HepG2 (cell line): Measurements from ENCODE around the gene BUD23. TPM values are rescaled to one million over a fixed set of nuclear protein-coding genes. Genes with fewer than 3 reads are reported as not detected.

Experiments used
- ASH2L ChIP-seq: fragments of 300-600, 200-600 bp; sonication (generic); IDR thresholded peaks from 2 replicates; pipeline ENCODE4 v1.7.0; 2017; ENCODE audit warnings: low read depth, mild to moderate bottlenecking, moderate library complexity, mixed read lengths, low read length; ENCODE audit not compliant: insufficient read length
- BORCS8-MEF2B ChIP-seq: sonication (generic); formaldehyde crosslinking; IDR thresholded peaks from 2 replicates; pipeline ENCODE4 v1.8.0; 2022; ENCODE audit warnings: mild to moderate bottlenecking, missing genetic modification reagents
- CERS6 ChIP-seq: sonication (generic); formaldehyde crosslinking; IDR thresholded peaks from 2 replicates; pipeline ENCODE4 v1.5.0; 2020; ENCODE audit warnings: missing genetic modification reagents
- CTCF ChIP-seq: sonication (generic); formaldehyde crosslinking; IDR thresholded peaks from 2 replicates; pipeline ENCODE4 v1.5.0; 2020; ENCODE audit warnings: mild to moderate bottlenecking, missing genetic modification reagents, moderate library complexity
- DNMT3B ChIP-seq: conservative IDR thresholded peaks from 2 replicates; pipeline ENCODE4 v1.6.1; 2016; ENCODE audit warnings: missing biosample characterization, control low read depth
- HNRNPLL ChIP-seq: fragments of 200-400 bp; formaldehyde crosslinking; IDR thresholded peaks from 2 replicates; pipeline ENCODE4 v1.6.1; 2017; ENCODE audit warnings: mild to moderate bottlenecking, low read depth, low read length; ENCODE audit not compliant: poor library complexity, severe bottlenecking
- HNRNPUL1 ChIP-seq: fragments of 200-400 bp; formaldehyde crosslinking; IDR thresholded peaks from 2 replicates; pipeline ENCODE4 v1.6.1; 2017; ENCODE audit warnings: low read depth, mild to moderate bottlenecking, low read length, moderate library complexity
- KAT7 ChIP-seq: IDR thresholded peaks from 2 replicates; pipeline ENCODE4 v1.6.1; 2018; ENCODE audit warnings: borderline replicate concordance, missing compliant biosample characterization
- LBX2 ChIP-seq: sonication (generic); formaldehyde crosslinking; IDR thresholded peaks from 2 replicates; pipeline ENCODE4 v1.5.0; 2020; ENCODE audit warnings: missing genetic modification reagents, mild to moderate bottlenecking, borderline replicate concordance
- MYPOP ChIP-seq: sonication (generic); formaldehyde crosslinking; IDR thresholded peaks from 2 replicates; pipeline ENCODE4 v1.8.1; 2023; ENCODE audit warnings: mild to moderate bottlenecking, moderate library complexity, missing genetic modification reagents
- PATZ1 ChIP-seq: sonication (generic); formaldehyde crosslinking; IDR thresholded peaks from 2 replicates; pipeline ENCODE4 v1.4.0; 2020; ENCODE audit warnings: missing genetic modification reagents
- PHF5A ChIP-seq: IDR thresholded peaks from one replicate; pipeline ENCODE4 v1.6.1; 2018; ENCODE audit warnings: low read depth, missing genetic modification reagents; ENCODE audit not compliant: unreplicated experiment
- PREB ChIP-seq: sonication (generic); formaldehyde crosslinking; IDR thresholded peaks from 2 replicates; pipeline ENCODE4 v1.4.0; 2020; ENCODE audit warnings: missing genetic modification reagents
- RAD21 ChIP-seq: fragments of 450-650 bp; formaldehyde crosslinking; IDR thresholded peaks from 2 replicates; pipeline ENCODE4 v1.5.0; 2020; ENCODE audit warnings: mild to moderate bottlenecking
- SP5 ChIP-seq: IDR thresholded peaks from 2 replicates; pipeline ENCODE4 v1.6.1; 2016; ENCODE audit warnings: low read depth, borderline replicate concordance
- TEF ChIP-seq: sonication (generic); formaldehyde crosslinking; IDR thresholded peaks from 2 replicates; pipeline ENCODE4 v1.5.0; 2020; ENCODE audit warnings: missing genetic modification reagents
- TOPORS ChIP-seq: sonication (generic); formaldehyde crosslinking; IDR thresholded peaks from 2 replicates; pipeline ENCODE4 v1.8.0; 2023; ENCODE audit warnings: mild to moderate bottlenecking, missing genetic modification reagents
- ZMYM3 ChIP-seq: sonication (generic); formaldehyde crosslinking; IDR thresholded peaks from 2 replicates; pipeline ENCODE4 v1.5.1; 2020; ENCODE audit warnings: mild to moderate bottlenecking, missing genetic modification reagents
- ZMYM4 ChIP-seq: sonication (generic); formaldehyde crosslinking; IDR thresholded peaks from 2 replicates; pipeline ENCODE4 v1.8.1; 2023; ENCODE audit warnings: mild to moderate bottlenecking, missing genetic modification reagents
- ZNF629 ChIP-seq: sonication (generic); formaldehyde crosslinking; conservative IDR thresholded peaks from 2 replicates; pipeline ENCODE4 v1.5.0; 2020; ENCODE audit warnings: missing genetic modification reagents
- ZNF703 ChIP-seq: sonication (generic); formaldehyde crosslinking; IDR thresholded peaks from 2 replicates; pipeline ENCODE4 v1.5.1; 2020; ENCODE audit warnings: missing genetic modification reagents, mild to moderate bottlenecking, moderate library complexity, borderline replicate concordance
- polyA plus RNA-seq, 8 experiments: library from polyadenylated mRNA; depleted of rRNA in 3 of 8; stranded (reverse) in 7 of 8; unstranded in 1 of 8; fragments of >200 nt; fragmentation: Illumina TruSeq in 4 of 8; extraction: Trizol in 4 of 8; gene quantifications; 2 replicates each; pipeline versions ENCODE4 v1.2.1 to v1.2.3, GENCODE V29; 2011 to 2016; ENCODE audit warnings: low read depth in 4 of 8, missing spikeins in 1 of 8, mixed read lengths in 1 of 8; ENCODE audit not compliant: insufficient read depth in 1 of 8
- total RNA-seq, 5 experiments: library from RNA; depleted of rRNA; stranded (reverse); fragments of >200 nt; fragmentation: Illumina TruSeq; extraction: Trizol; gene quantifications; 2 replicates each; pipeline ENCODE4 v1.2.3, GENCODE V29; 2016; ENCODE audit warnings: low read depth in 1 of 5

The BUD23 gene
- total and polyA plus RNA-seq, 2 of the 13 experiments (the other 11 are each of a cell fraction or from before 2014, with no cell fraction given): 47.5 to 54.5 TPM

- no peak; the same call in none of the 2 replicates for TF ChIP-seq PATZ1 (CRISPR knock-in tag)
- TF ChIP-seq TOPORS (CRISPR knock-in tag): no peak
- TF ChIP-seq ASH2L: peak; percentile 22
- no peak for TF ChIP-seq PREB (CRISPR knock-in tag)
- no peak for TF ChIP-seq KAT7 (CRISPR knock-in tag)
- no peak for TF ChIP-seq LBX2 (CRISPR knock-in tag)
- TF ChIP-seq MYPOP (CRISPR knock-in tag): no peak
- peak; percentile 100 for TF ChIP-seq ZNF629 (CRISPR knock-in tag)
- TF ChIP-seq ZNF703 (CRISPR knock-in tag): no peak
- peak; percentile 31 for TF ChIP-seq ZMYM4
- TF ChIP-seq BORCS8-MEF2B (CRISPR knock-in tag): peak; percentile 43
- peak; percentile 71 for TF ChIP-seq SP5
- peak; percentile 51 for TF ChIP-seq HNRNPLL
- no peak for TF ChIP-seq DNMT3B (CRISPR knock-in tag)
- TF ChIP-seq CTCF: peak; percentile 79
- no peak for TF ChIP-seq TEF (CRISPR knock-in tag)
- peak; percentile 97 for TF ChIP-seq RAD21 (CRISPR knock-in tag)
- TF ChIP-seq HNRNPUL1: no peak
- TF ChIP-seq PHF5A (CRISPR knock-in tag): peak; percentile 45
- no peak for TF ChIP-seq CERS6 (CRISPR knock-in tag)
- TF ChIP-seq ZMYM3: peak; percentile 100
Measured at GRCh38 chr7:73667344-73668102, 15.9 kb upstream of the BUD23 start, which contains the start of gene VPS37D (continued).
